SU-DHL-6 (cell line): Measurements from ENCODE around the gene ZNF383.
"Not testable (repeated sequence)": the region's sequence is repeated elsewhere in the genome, so short reads cannot be mapped to it uniquely, and the experiment has no call there.

Experiments
- CTCF ChIP-seq: fragments of 200-600 bp; sonication (generic); IDR thresholded peaks from one replicate; pipeline ENCODE4 v1.5.1; 2017; ENCODE audit warnings: antibody characterized with exemption, mild to moderate bottlenecking, low read length, moderate library complexity; ENCODE audit not compliant: insufficient read depth, poor library complexity, severe bottlenecking
- EZH2phosphoT487 ChIP-seq: fragments of 200-600 bp; sonication (generic), shearing (Covaris generic); conservative IDR thresholded peaks from 2 replicates; pipeline ENCODE4 v1.6.1; 2018; ENCODE audit warnings: mild to moderate bottlenecking, antibody characterized with exemption, low read length, moderate library complexity, mixed read lengths

GRCh38 chr19:37294246-37294645, 76.2 kb downstream of the ZNF383 start:
- not testable (repeated sequence) for TF ChIP-seq CTCF, EZH2phosphoT487
